GM12878 (cell line): ENCODE data around the gene NOS3. TPM values are rescaled to one million over a fixed set of nuclear protein-coding genes. Genes with fewer than 3 reads are reported as not detected.

ENCODE experiments used
- ATAC-seq: fragments of 200-7000 bp; cut with Tn5 transposase; 3 replicates; pipeline ENCODE4 v1.9.1; 2020; ENCODE audit warnings: mild to moderate bottlenecking, moderate library complexity
- BruUV-seq: library from RNA; stranded (reverse); fragments of 400-500 nt; replicated peaks from 2 replicates; lab custom pipeline; 2021; lab: Mats Ljungman, UMichigan
- CTCF ChIA-PET: fragments of 300-600 bp; sonication (Branson Sonifier 250); formaldehyde crosslinking; extraction: SDS; loops from one replicate; lab custom pipeline; 2021; ENCODE audit warnings: inconsistent platforms; lab: Yijun Ruan, JAX
- POLR2A ChIA-PET: fragments of 350-600 bp; formaldehyde crosslinking; extraction: SDS; loops from one replicate; lab custom pipeline; 2021; ENCODE audit warnings: inconsistent platforms; lab: Charles Lee
- RAD21 ChIA-PET: fragments of 300-600 bp; sonication (Branson Sonifier 250); formaldehyde crosslinking; loops from one replicate; lab custom pipeline; 2023; ENCODE audit warnings: antibody characterized with exemption; ENCODE audit not compliant: unreplicated experiment; lab: Charles Lee
- SMC1A ChIA-PET: fragments of 300-600 bp; sonication (Branson Sonifier 250); formaldehyde crosslinking; loops from one replicate; lab custom pipeline; 2023; ENCODE audit not compliant: unreplicated experiment, uncharacterized antibody; lab: Charles Lee
- DNase-seq: peaks from one replicate; pipeline ENCODE4 v3.0.0-alpha.2; 2011; ENCODE audit warnings: low read depth, low spot score
- FAIRE-seq: peaks from 3 replicates; lab custom pipeline; 2011; peaks lifted over from hg19 to GRCh38; lab: Jason Lieb, UNC
- H2AFZ ChIP-seq: 2 replicates; pipeline ENCODE4 v1.6.0; 2011; ENCODE audit warnings: low read depth, low read length, control low read depth; ENCODE audit not compliant: control insufficient read depth
- H3K27ac ChIP-seq: 2 replicates; pipeline ENCODE4 v1.5.1; 2011; ENCODE audit warnings: control low read depth; ENCODE audit not compliant: control insufficient read depth, insufficient read depth
- H3K27me3 ChIP-seq, 2 experiments: replicated peaks in 1 of 2; 2 replicates each; pipeline versions ENCODE4 v1.6.0 to v1.6.1; 2011; ENCODE audit warnings: low read length in 1 of 2; ENCODE audit not compliant: control insufficient read depth in 2 of 2, insufficient read depth in 2 of 2
- H3K36me3 ChIP-seq, 2 experiments: 2 replicates each; pipeline ENCODE4 v1.5.1; 2011; ENCODE audit warnings: low read length in 1 of 2; ENCODE audit not compliant: control insufficient read depth in 2 of 2, insufficient read depth in 2 of 2
- H3K4me1 ChIP-seq: 2 replicates; pipeline ENCODE4 v1.6.1; 2011; ENCODE audit warnings: mild to moderate bottlenecking, low read length, moderate library complexity, mixed read lengths; ENCODE audit not compliant: control insufficient read depth, insufficient read depth
- H3K4me2 ChIP-seq: 2 replicates; pipeline ENCODE4 v1.6.0; 2011; ENCODE audit warnings: control low read depth; ENCODE audit not compliant: control insufficient read depth, insufficient read depth
- H3K4me3 ChIP-seq: fragments of 200-600 bp; sonication (generic); 2 replicates; pipeline ENCODE4 v1.5.1; 2016
- H3K79me2 ChIP-seq: 2 replicates; pipeline ENCODE4 v1.6.0; 2011; ENCODE audit warnings: low read length; ENCODE audit not compliant: control insufficient read depth, insufficient read depth
- H3K9ac ChIP-seq: 2 replicates; pipeline ENCODE4 v1.8.0; 2011; ENCODE audit warnings: low read length, control low read depth, mixed read lengths; ENCODE audit not compliant: control insufficient read depth, insufficient read depth
- H3K9me3 ChIP-seq: replicated peaks from 3 replicates; pipeline ENCODE4 v1.5.1; 2011; ENCODE audit warnings: mild to moderate bottlenecking, low read length; ENCODE audit not compliant: control insufficient read depth, insufficient read depth
- H4K20me1 ChIP-seq: 2 replicates; pipeline ENCODE4 v1.6.0; 2011; ENCODE audit not compliant: control insufficient read depth, insufficient read depth
- CTCF ChIP-seq, 3 experiments: IDR thresholded peaks in 2 of 3; conservative IDR thresholded peaks in 1 of 3; 2 replicates each; pipeline ENCODE4 v1.5.1; 2011; ENCODE audit warnings: low read depth in 3 of 3, low read length in 3 of 3, mild to moderate bottlenecking in 3 of 3, control low read depth in 2 of 3, moderate library complexity in 2 of 3, inconsistent platforms in 1 of 3, mixed read lengths in 1 of 3; ENCODE audit not compliant: control insufficient read depth in 2 of 3, insufficient read depth in 1 of 3; ENCODE audit errors: extremely low read depth in 1 of 3
- ETV6 ChIP-seq, 2 experiments: fragments of 450-650 bp in 1 of 2; IDR thresholded peaks in 1 of 2; conservative IDR thresholded peaks in 1 of 2; 2 replicates each; pipeline ENCODE4 v1.6.1; 2014; ENCODE audit warnings: antibody characterized with exemption in 1 of 2, borderline replicate concordance in 1 of 2, low read depth in 1 of 2, mild to moderate bottlenecking in 1 of 2, moderate library complexity in 1 of 2
- NBN ChIP-seq: fragments of 450-650 bp; IDR thresholded peaks from 2 replicates; pipeline ENCODE4 v1.6.1; 2016
- NFYA ChIP-seq: IDR thresholded peaks from 2 replicates; pipeline ENCODE4 v1.6.1; 2011; ENCODE audit warnings: low read depth, mild to moderate bottlenecking, low read length, improper control_type of control experiment, borderline replicate concordance
- USF2 ChIP-seq: IDR thresholded peaks from 2 replicates; pipeline ENCODE4 v1.6.1; 2011; ENCODE audit warnings: low read depth, low read length, improper control_type of control experiment, borderline replicate concordance
- ZZZ3 ChIP-seq: IDR thresholded peaks from 2 replicates; pipeline ENCODE4 v1.6.1; 2011; ENCODE audit warnings: low read depth; ENCODE audit not compliant: control insufficient read depth, insufficient read length
- WGBS: methylation state at CpG from one replicate; pipeline ENCODE4 v1.1.6; 2016; ENCODE audit warnings: low lambda C conversion rate; ENCODE audit not compliant: insufficient replicate concordance, insufficient coverage; ENCODE audit errors: missing lambda C conversion rate; 5-methylcytosine and 5-hydroxymethylcytosine counted together
- in situ Hi-C: fragments of 300-500 bp; cut with MboI; formaldehyde crosslinking; loops from 9 replicates; pipeline ENCODE4 v1.14.3; 2018; ENCODE audit warnings: mixed read lengths
- intact Hi-C: fragments of 100-400 bp; cut with micrococcal nuclease; formaldehyde crosslinking; loops from one replicate; pipeline ENCODE4 v1.14.2; 2022; ENCODE audit not compliant: unreplicated experiment
- polyA plus RNA-seq, 11 experiments: library from polyadenylated mRNA; depleted of rRNA in 4 of 11; unstranded in 6 of 11; stranded (reverse) in 5 of 11; fragments of >200 nt; fragmentation: Nextera tagmentation in 4 of 11; fragmentation: Illumina TruSeq in 1 of 11; extraction: Ambion mirVana in 4 of 11; extraction: Trizol in 1 of 11; gene quantifications; 1 replicate in 1 of 11; 2 replicates in 10 of 11; pipeline versions ENCODE4 v1.2.1 to v1.2.3, GENCODE V29; 2011 to 2016; ENCODE audit warnings: inconsistent platforms in 2 of 11, missing spikeins in 2 of 11, low read depth in 1 of 11
- total RNA-seq, 4 experiments: library from RNA; depleted of rRNA in 3 of 4; stranded (reverse); fragments of >200 nt in 3 of 4; fragmentation: Illumina TruSeq in 1 of 4; extraction: Trizol in 1 of 4; gene quantifications; 2 replicates each; pipeline versions ENCODE4 v1.2.1 to v1.2.3, GENCODE V29; 2013 to 2021

Gene NOS3
- total and polyA plus RNA-seq, 10 of the 15 experiments (the other 5 are each of a cell fraction or from before 2014, with no cell fraction given), result 0.06 to 0.92 (median 0.30) TPM; not detected in 3

- no peak overlapping the region for H2AFZ ChIP-seq
- no peaks in the 10 kb centered on the region for H4K20me1 ChIP-seq
- BruUV-seq, result no TSS peak
- H3K9me3 ChIP-seq, result no peaks in the 10 kb centered on the region
- ChIA-PET SMC1A (no interaction called here), RAD21 (no interaction called here), POLR2A (no interaction called here), CTCF (interaction anchor here (1.0 to 2.0 kb wide), 2 partner anchors 18 to 42 kb away, joined by 4 to 6 read pairs; no protein-coding TSS in a partner anchor)
- WGBS, result 54% methylated on average over 15 of the region's 15 CpGs
- in situ Hi-C loops (no loop called here), intact Hi-C loops (no loop called here)
- ATAC-seq (no peak), FAIRE-seq (no peak), DNase-seq (no peak)
- no peaks in the 10 kb centered on the region for H3K79me2 ChIP-seq
- H3K4me3 ChIP-seq, result no peak overlapping the region
- no peaks in the 10 kb centered on the region for H3K36me3 ChIP-seq
- no peak overlapping the region for H3K4me2 ChIP-seq
- no peak overlapping the region for H3K27ac ChIP-seq
- H3K27me3 ChIP-seq, result peaks cover 0 to 2% of the 10 kb centered on the region in 2 experiments; a peak in 2 of 4 replicates
- H3K4me1 ChIP-seq, result no peaks in the 10 kb centered on the region
- no peak overlapping the region for H3K9ac ChIP-seq
- TF ChIP-seq NFYA (no peak), ZZZ3 (no peak), CTCF (IDR thresholded peaks at IDR 0.05 in 2 of 3, conservative IDR thresholded peaks at IDR 0.05 in 1 of 3; ENCODE audit: control insufficient read depth in 2 of 3, extremely low read depth in 1 of 3, insufficient read depth in 1 of 3, low read depth in 3 of 3, low read length in 3 of 3) (no peak), ETV6 (conservative IDR thresholded peaks at IDR 0.05 in 1 of 2, IDR thresholded peaks at IDR 0.05 in 1 of 2; ENCODE audit: borderline replicate concordance in 1 of 2, low read depth in 1 of 2) (no peak), USF2 (no peak), NBN (no peak)
Observed at GRCh38 chr7:150968056-150968733, 22.6 kb upstream of the NOS3 start.
